Esophagus (tissue), 2 donors: ENCODE measurements around the gene ARHGEF11. TPM values are rescaled to one million over a fixed set of nuclear protein-coding genes. Genes with fewer than 3 reads are reported as not detected.

Experiments used
- H3K27ac ChIP-seq, 2 donors: one replicate each; pipeline ENCODE4 v1.5.1; 2013; ENCODE audit warnings: low read depth in 2 of 2, mild to moderate bottlenecking in 2 of 2, inconsistent platforms in 1 of 2, low read length in 1 of 2, moderate library complexity in 1 of 2
- H3K27me3 ChIP-seq, 2 donors: one replicate each; pipeline ENCODE4 v1.6.1; 2013; ENCODE audit warnings: low read length in 2 of 2, control low read depth in 1 of 2, mild to moderate bottlenecking in 1 of 2; ENCODE audit not compliant: insufficient read depth in 2 of 2, control insufficient read depth in 1 of 2
- H3K36me3 ChIP-seq, 2 donors: one replicate each; pipeline ENCODE4 v1.6.1; 2013; ENCODE audit warnings: low read length in 1 of 2; ENCODE audit not compliant: control insufficient read depth in 2 of 2, insufficient read depth in 2 of 2
- H3K4me1 ChIP-seq, 2 donors: one replicate each; pipeline ENCODE4 v1.6.1; 2013; ENCODE audit warnings: low read length in 1 of 2; ENCODE audit not compliant: control insufficient read depth in 2 of 2, insufficient read depth in 2 of 2
- H3K4me3 ChIP-seq, 2 donors: one replicate each; pipeline ENCODE4 v1.5.1; 2013; ENCODE audit warnings: low read length in 2 of 2, mild to moderate bottlenecking in 2 of 2, low read depth in 1 of 2, moderate library complexity in 1 of 2
- H3K9me3 ChIP-seq, 2 donors: one replicate each; pipeline ENCODE4 v1.6.1; 2013; ENCODE audit warnings: mild to moderate bottlenecking in 2 of 2, low read depth in 1 of 2, low read length in 1 of 2, moderate library complexity in 1 of 2; ENCODE audit not compliant: control insufficient read depth in 2 of 2, insufficient read depth in 1 of 2
- WGBS, 2 donors: extraction: QIAGEN DNeasy Blood & Tissue Kit; methylation state at CpG; one replicate each; pipeline ENCODE4 v1.1.7; 2013; 5-methylcytosine and 5-hydroxymethylcytosine counted together
- polyA plus RNA-seq, 2 donors: library from polyadenylated mRNA; stranded (reverse); fragments of 200-250 nt; gene quantifications; one replicate each; pipeline ENCODE4 v1.2.3, GENCODE V29; 2013
- donor health status: healthy with polysubstance abuse.
- donor health status: Bipolar disorder and iron deficiency.

Gene ARHGEF11
- polyA plus RNA-seq, 2 donors: 6.5 to 11.2 TPM

GRCh38 chr1:156943756-156944155 is 101.8 kb downstream of the ARHGEF11 start:
- WGBS, 2 donors: 94% methylated on average over 3 of the region's 3 CpGs
- Histone ChIP-seq H3K4me1 (peaks cover 0 to 4% of the 10 kb centered on the region in 2 donors), H3K27ac (no peak overlapping the region), H3K9me3 (no peaks in the 10 kb centered on the region), H3K4me3 (no peak overlapping the region), H3K36me3 (peaks cover 17 to 63% of the 10 kb centered on the region in 2 donors), H3K27me3 (no peaks in the 10 kb centered on the region)

- Histone ChIP-seq H3K36me3 (peaks cover 14 to 65% of the 10 kb centered on the region in 2 donors), H3K27me3 (no peaks in the 10 kb centered on the region), H3K4me3 (no peak overlapping the region), H3K9me3 (no peaks in the 10 kb centered on the region), H3K27ac (no peak overlapping the region), H3K4me1 (peaks cover 0 to 4% of the 10 kb centered on the region in 2 donors)
- WGBS, 2 donors: 89 to 92% methylated on average over 7 of the region's 7 CpGs
These were observed 103.0 kb downstream of the ARHGEF11 start for GRCh38 chr1:156942576-156942975.

- Histone ChIP-seq H3K4me1 (peaks cover 0 to 4% of the 10 kb centered on the region in 2 donors), H3K9me3 (no peaks in the 10 kb centered on the region), H3K4me3 (no peak overlapping the region), H3K27ac (no peak overlapping the region), H3K27me3 (no peaks in the 10 kb centered on the region), H3K36me3 (peaks cover 14 to 67% of the 10 kb centered on the region in 2 donors)
- 81 to 83% methylated on average over 2 to 3 of the region's 3 CpGs for WGBS, 2 donors
These were observed 103.4 kb downstream of the ARHGEF11 start for GRCh38 chr1:156942176-156942575.

- no peaks in the 10 kb centered on the region for H3K9me3 ChIP-seq
- H3K4me3 ChIP-seq: no peak overlapping the region
- no peaks in the 10 kb centered on the region for H3K27me3 ChIP-seq
- no peak overlapping the region for H3K27ac ChIP-seq
- peaks cover 14 to 70% of the 10 kb centered on the region in 2 donors for H3K36me3 ChIP-seq
- 92 to 93% methylated on average over 10 of the region's 10 CpGs for WGBS, 2 donors
- H3K4me1 ChIP-seq: peaks cover 0 to 4% of the 10 kb centered on the region in 2 donors
These were observed 103.9 kb downstream of the ARHGEF11 start for GRCh38 chr1:156941675-156942074.

GRCh38 chr1:156939786-156940334 is 105.7 kb downstream of the ARHGEF11 start:
- no peak overlapping the region for H3K27ac ChIP-seq
- no peaks in the 10 kb centered on the region for H3K27me3 ChIP-seq
- H3K36me3 ChIP-seq: peaks cover 9 to 56% of the 10 kb centered on the region in 2 donors
- no peaks in the 10 kb centered on the region for H3K4me1 ChIP-seq
- no peaks in the 10 kb centered on the region for H3K9me3 ChIP-seq
- 90 to 91% methylated on average over 13 of the region's 13 CpGs for WGBS, 2 donors
- H3K4me3 ChIP-seq: no peak overlapping the region

- 75 to 82% methylated on average over 7 of the region's 7 CpGs for WGBS, 2 donors
- H3K27ac ChIP-seq: no peak overlapping the region
- H3K4me1 ChIP-seq: no peaks in the 10 kb centered on the region
- peaks cover 6 to 45% of the 10 kb centered on the region in 2 donors for H3K36me3 ChIP-seq
- no peaks in the 10 kb centered on the region for H3K9me3 ChIP-seq
- H3K27me3 ChIP-seq: no peaks in the 10 kb centered on the region
- H3K4me3 ChIP-seq: no peak overlapping the region
These were observed 106.7 kb downstream of the ARHGEF11 start for GRCh38 chr1:156938813-156939212.

- no peak overlapping the region for H3K4me3 ChIP-seq
- peaks cover 6 to 41% of the 10 kb centered on the region in 2 donors for H3K36me3 ChIP-seq
- H3K27me3 ChIP-seq: no peaks in the 10 kb centered on the region
- no peaks in the 10 kb centered on the region for H3K4me1 ChIP-seq
- H3K27ac ChIP-seq: no peak overlapping the region
- no peaks in the 10 kb centered on the region for H3K9me3 ChIP-seq
- WGBS, 2 donors: 73 to 78% methylated on average over 8 of the region's 8 CpGs
These were observed 107.7 kb downstream of the ARHGEF11 start for GRCh38 chr1:156937883-156938282.

- Histone ChIP-seq H3K4me1 (no peaks in the 10 kb centered on the region), H3K36me3 (peaks cover 6 to 39% of the 10 kb centered on the region in 2 donors), H3K27me3 (no peaks in the 10 kb centered on the region), H3K4me3 (no peak overlapping the region), H3K9me3 (no peaks in the 10 kb centered on the region), H3K27ac (no peak overlapping the region)
- 83% methylated on average over 10 of the region's 10 CpGs for WGBS, 2 donors
These were observed 108.8 kb downstream of the ARHGEF11 start for GRCh38 chr1:156936721-156937220.

- H3K27ac ChIP-seq: no peak overlapping the region
- H3K27me3 ChIP-seq: no peaks in the 10 kb centered on the region
- H3K9me3 ChIP-seq: no peaks in the 10 kb centered on the region
- WGBS, 2 donors: 87 to 88% methylated on average over 5 of the region's 5 CpGs
- peaks cover 0 to 3% of the 10 kb centered on the region in 2 donors for H3K4me1 ChIP-seq
- H3K36me3 ChIP-seq: peaks cover 6 to 33% of the 10 kb centered on the region in 2 donors
- no peak overlapping the region for H3K4me3 ChIP-seq
These were observed 109.4 kb downstream of the ARHGEF11 start for GRCh38 chr1:156936191-156936590.

- Histone ChIP-seq H3K27me3 (no peaks in the 10 kb centered on the region), H3K4me1 (peaks cover 0 to 3% of the 10 kb centered on the region in 2 donors), H3K36me3 (peaks cover 6 to 29% of the 10 kb centered on the region in 2 donors), H3K9me3 (no peaks in the 10 kb centered on the region), H3K27ac (no peak overlapping the region), H3K4me3 (no peak overlapping the region)
- 87 to 89% methylated on average over 17 of the region's 17 CpGs for WGBS, 2 donors
These were observed 109.9 kb downstream of the ARHGEF11 start for GRCh38 chr1:156935505-156936128.
